Measurements from ENCODE around the gene GTSE1.

GRCh38 chr22:46295277-46295971 lies 1.2 kb upstream of the GTSE1 start:
- TF ChIP-seq PCBP1 (IDR thresholded peaks at IDR 0.05; ENCODE audit: borderline replicate concordance, low read depth, low read length) = no peak
- no peak for TF ChIP-seq FOXO1 (CRISPR knock-in tag; IDR thresholded peaks at IDR 0.05)
- TF ChIP-seq SRF (IDR thresholded peaks at IDR 0.05; ENCODE audit: low read depth, low read length) = no peak
- TF ChIP-seq MIER2 (CRISPR knock-in tag; IDR thresholded peaks at IDR 0.05) = no peak
- TF ChIP-seq CTCF (CRISPR knock-in tag; IDR thresholded peaks at IDR 0.05) = no peak
- no peak for TF ChIP-seq ARNTL (CRISPR knock-in tag; IDR thresholded peaks at IDR 0.05)
- no peak for TF ChIP-seq ZNF281 (CRISPR knock-in tag; IDR thresholded peaks at IDR 0.05; ENCODE audit: borderline replicate concordance)
- TF ChIP-seq AKNA (CRISPR knock-in tag; IDR thresholded peaks at IDR 0.05; ENCODE audit: borderline replicate concordance) = no peak
- TF ChIP-seq ZNF430 (CRISPR knock-in tag; IDR thresholded peaks at IDR 0.05) = no peak

Data from HepG2 (cell line).